ENCODE results near the gene SCYL2.

- TF ChIP-seq GATA1 (IDR thresholded peaks at IDR 0.05; ENCODE audit: low read depth, low read length): no peak
- TF ChIP-seq POLR2A (IDR thresholded peaks at IDR 0.05; ENCODE audit: low read length): no peak
Measured at GRCh38 chr12:100254876-100255275, 12.1 kb upstream of the SCYL2 start.
